HG03460 (cell line): ENCODE data around the gene MON1A.
A peak's percentile ranks its signal among the peaks of the same experiment; 100 is the strongest.
"Not testable (repeated sequence)": the region's sequence is repeated elsewhere in the genome, so short reads cannot be mapped to it uniquely, and the experiment has no call there.

ENCODE experiments used
- ATAC-seq: cut with Tn5 transposase; IDR thresholded peaks from one replicate; pipeline ENCODE4 v1.9.1; 2021; ENCODE audit not compliant: unreplicated experiment

Gene MON1A

GRCh38 chr3:49917806-49918590, 11.6 kb downstream of the MON1A start:
- ATAC-seq: not testable (repeated sequence)

DNA sequence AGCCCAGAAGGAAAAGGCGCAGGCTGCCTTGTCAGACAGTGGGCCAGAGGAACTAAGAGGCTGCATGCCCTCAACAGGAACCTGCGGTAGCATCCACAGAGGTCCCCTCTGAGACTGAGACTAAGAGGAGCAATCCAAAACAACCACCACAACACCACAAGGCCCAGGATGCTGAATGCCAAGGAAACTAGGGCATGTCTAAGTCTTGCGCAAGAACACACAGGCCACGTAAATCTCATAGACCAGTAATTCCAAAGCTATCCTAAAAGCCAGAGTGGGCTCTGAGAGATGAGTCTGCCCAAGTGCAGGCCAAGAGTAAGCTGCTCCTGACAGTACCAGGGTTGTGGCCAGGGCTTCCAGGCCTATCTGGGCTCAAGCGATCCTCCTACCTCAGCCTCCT, 12.9 kb downstream of the MON1A start:
- ATAC-seq: no peak

- ATAC-seq: no peak
These were observed 14.7 kb downstream of the MON1A start for GRCh38 chr3:49914906-49915305.

DNA sequence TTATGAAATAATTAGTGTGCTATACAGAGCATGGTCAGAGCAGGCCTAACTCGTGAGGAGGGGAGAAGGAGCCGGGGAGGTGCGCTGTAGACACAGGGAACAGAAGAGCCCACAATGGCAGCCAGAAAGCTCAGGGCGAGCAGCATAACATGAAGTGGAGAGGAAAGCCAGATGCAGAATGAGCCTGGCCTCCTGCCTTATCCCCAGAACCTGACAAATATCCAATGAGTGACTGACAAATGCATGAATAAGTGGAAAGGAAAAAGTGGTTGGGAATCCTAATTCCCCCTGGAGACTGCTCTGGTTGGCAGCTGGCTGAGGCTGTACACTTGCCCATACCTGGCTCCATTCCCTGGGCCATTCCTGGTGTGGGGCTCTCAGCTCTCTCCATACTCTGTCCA, 16.7 kb downstream of the MON1A start:
- no peak for ATAC-seq

DNA sequence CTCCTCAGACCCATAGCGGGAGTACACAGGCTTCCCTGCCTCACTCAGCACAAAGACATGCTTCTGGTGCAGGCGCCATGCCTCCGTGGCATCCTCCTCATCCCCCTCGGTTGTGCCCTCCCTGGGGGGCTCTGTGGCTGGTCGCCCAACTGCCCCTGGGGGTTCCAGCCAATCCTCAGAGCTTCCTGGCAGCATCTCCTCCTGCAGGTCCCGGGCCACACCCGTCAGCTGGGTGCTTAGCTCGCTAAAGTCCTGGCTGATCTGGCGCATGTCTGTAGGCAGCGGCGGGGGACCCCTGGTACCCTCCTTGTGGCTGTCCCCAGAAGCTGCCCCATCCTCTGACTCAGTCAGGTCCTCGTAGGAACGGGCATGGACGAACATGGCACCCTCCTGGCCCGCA, 18.0 kb downstream of the MON1A start:
- no peak for ATAC-seq

DNA sequence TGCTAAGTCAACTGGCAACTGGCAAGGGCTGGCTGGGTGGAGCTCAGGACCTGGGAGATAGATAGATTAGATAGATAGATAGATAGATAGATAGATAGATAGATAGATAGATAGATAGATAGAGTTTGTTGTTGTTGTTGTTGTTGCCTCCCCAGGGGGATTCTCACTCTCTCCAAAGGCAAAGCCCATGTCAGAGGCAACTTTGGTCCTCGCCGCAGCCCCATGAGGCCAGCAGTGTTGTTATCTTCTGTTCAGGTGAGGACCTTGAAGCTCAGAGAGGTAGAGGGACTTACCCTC, 18.5 kb downstream of the MON1A start:
- no peak for ATAC-seq

DNA sequence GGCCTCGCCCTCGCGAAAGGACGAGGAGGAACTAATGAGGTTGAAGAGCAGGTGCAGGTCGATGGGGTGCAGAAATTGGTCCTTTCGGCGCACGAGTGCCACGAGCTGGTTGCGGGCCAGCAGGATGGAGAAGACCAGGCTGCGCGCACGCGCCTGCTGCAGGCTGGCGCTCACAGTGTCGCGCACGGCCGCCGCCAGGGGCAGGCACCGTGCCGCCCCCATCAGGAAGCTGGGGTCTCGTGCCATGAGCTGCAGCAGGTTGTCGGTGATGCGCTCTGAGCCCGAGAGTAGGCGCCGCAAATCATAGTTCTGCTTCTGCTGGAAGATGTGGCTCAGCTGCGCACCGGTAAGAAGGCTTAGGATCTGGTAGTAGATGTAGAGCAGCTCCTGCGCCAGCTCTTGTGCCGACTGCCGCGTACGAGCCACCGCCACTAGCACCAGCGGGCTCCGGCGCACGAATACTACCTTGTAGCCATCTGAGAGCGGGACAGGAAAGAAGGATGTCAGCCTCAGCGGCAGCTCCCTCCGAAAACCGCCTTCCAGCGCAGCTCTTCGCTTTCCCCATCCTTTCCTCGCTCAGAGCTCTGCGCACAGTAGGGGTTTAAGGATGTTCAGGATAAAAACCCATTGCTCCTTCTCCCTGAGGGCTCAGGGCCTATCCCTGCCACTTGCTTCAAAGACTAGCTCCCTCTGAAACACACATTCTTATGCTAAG, 19.0 kb downstream of the MON1A start:
- ATAC-seq: no peak

- ATAC-seq: no peak
These were observed 21.0 kb downstream of the MON1A start for GRCh38 chr3:49908373-49909199.

DNA sequence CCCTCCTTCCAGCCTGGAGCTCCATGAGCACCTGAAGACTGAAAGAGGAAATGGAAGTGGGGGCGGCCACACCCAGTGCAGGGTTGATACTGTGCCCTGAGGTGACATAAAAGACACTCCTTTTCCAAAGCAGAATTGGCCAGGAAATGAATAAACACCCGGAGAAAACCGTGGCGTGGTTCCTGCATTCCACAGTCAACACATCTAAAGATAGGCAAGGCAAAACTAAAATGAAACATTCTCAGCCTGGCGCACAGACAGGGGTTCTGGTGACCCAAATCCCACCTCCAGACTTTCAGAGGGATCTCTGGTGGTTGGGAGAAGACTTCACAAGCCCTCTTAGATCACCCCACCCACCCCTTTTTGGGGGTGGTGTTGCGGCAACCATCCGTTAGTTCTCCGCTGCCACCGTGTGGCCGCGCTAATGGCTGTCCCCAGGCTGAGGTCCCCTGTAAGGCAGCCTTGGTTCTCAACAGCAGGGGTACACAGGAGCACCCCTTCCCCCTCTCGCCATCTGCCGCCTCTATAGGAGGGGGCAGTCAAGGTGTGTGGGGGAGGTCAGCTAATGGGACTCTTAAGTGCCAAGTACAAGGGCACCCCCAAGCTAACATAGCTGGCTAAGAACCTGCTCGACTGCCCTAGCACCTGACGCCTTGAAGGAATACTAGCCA, 23.4 kb downstream of the MON1A start:
- no peak for ATAC-seq

- ATAC-seq: not testable (repeated sequence)
These were observed 25.2 kb downstream of the MON1A start for GRCh38 chr3:49904448-49904847.

GRCh38 chr3:49903451-49904424, 25.9 kb downstream of the MON1A start, which contains the start of gene MST1R:
Gene MST1R (minus strand): TSS chr3:49903873. CDS start chr3:49903609, 264 bp downstream.
- peak; percentile 75 for ATAC-seq

GRCh38 chr3:49902511-49903345, 26.9 kb downstream of the MON1A start:
- no peak for ATAC-seq

DNA sequence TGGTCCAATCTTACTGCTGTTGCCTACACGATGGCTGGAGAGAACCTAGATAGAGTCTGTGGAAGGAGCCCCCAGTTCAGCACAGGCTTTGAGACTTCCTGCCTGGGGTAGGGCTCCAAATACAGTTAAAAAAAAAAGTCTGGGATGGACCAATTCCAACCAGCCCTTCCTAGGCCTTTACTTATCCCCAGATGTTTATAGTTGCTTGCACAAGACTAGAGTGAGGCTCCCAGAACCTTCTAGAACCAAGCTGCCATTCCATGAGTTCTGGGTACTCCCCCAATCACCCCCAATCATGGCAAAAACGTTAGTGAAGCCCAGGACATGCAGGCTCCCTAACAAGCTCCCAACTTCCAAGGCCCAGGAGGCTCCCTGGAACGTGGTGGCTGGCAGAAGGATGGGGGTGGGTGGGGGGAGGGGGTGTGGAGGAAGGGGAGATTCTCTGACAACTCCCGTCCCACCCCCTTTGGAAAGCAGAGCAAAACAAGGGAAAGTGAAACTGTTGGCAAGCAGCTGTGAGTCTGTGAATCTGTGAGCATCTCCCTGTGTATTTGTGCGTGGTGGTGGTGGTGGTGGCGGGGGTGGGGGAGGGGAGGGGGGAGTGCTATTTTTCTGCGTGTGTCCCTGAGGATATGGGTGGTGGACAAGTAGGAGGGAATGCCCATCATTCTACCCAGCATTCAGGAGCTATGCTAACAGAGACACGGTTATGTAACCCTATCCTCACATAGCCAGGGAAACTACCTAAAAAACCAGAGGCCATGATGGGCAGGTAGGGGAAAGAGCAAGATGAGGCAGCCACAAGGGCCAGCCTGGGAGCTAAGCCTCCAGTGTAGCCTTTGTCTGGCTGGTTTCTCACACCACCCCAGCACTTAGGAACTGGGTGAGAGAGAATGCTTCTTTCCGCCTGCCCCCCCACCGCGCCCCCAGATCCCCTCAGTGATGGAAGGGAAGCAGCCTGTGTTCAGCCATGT, 28.0 kb downstream of the MON1A start:
- no peak for ATAC-seq

- ATAC-seq: no peak
These were observed 29.0 kb downstream of the MON1A start for GRCh38 chr3:49900491-49901153.

DNA sequence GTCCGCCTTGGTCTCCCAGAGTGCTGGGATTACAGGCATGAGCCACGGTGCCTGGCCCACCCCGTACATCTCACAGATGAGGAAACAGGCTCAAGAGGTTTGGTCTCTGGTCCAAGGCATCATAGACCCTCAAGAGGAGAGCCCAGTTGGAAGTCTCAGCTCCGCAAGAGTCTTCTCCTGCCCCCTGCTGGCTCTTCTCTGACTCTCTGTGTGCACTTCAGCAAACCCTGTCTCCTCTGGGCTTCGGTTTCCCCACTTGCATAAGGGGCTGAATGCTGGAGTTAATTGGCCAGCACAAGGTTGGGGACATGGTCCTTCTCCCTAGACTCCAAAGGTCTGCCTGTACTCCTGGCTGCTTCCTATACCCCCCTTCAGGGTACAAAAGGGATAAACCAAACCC, 29.8 kb downstream of the MON1A start:
- no peak for ATAC-seq

DNA sequence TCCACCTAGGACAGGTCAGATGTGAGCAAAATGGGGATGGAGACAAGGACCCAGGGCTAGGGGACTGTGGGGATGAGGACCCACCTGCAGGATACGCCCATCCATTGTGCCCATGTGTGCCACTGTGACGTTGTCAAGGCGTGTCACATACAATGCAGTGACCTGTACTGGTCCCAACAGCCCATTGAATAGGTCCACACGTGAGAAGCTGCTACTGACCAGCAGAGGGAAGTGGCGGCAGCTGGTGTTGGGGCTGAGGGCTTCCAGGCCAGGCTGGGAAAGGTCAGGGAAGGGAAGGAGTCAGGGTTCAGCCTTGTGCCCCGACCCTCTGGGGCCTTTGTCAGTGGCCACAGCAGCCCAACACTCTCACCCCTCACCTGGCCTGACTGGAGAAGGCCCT, 30.6 kb downstream of the MON1A start:
- no peak for ATAC-seq

GRCh38 chr3:49896345-49896744, 33.3 kb downstream of the MON1A start:
- ATAC-seq: no peak
